GM23338 (cell line): ENCODE results near the gene SP140L.

Experiments used
- EZH2 ChIP-seq: fragments of 200-600 bp; sonication (generic); IDR thresholded peaks from one replicate; pipeline ENCODE4 v1.8.0; 2017; ENCODE audit warnings: antibody characterized with exemption, mild to moderate bottlenecking, low read depth; ENCODE audit not compliant: unreplicated experiment
- TF ChIP-seq, protein P1 (sequence below), 2 experiments: fragments of 200-600 bp in 1 of 2; sonication (generic) in 1 of 2; conservative IDR thresholded peaks; 2 replicates each; pipeline versions ENCODE4 v1.5.1 to v1.6.1; 2016 to 2017; ENCODE audit warnings: antibody characterized with exemption in 2 of 2, low read depth in 2 of 2, mild to moderate bottlenecking in 2 of 2, moderate library complexity in 1 of 2

DNA sequence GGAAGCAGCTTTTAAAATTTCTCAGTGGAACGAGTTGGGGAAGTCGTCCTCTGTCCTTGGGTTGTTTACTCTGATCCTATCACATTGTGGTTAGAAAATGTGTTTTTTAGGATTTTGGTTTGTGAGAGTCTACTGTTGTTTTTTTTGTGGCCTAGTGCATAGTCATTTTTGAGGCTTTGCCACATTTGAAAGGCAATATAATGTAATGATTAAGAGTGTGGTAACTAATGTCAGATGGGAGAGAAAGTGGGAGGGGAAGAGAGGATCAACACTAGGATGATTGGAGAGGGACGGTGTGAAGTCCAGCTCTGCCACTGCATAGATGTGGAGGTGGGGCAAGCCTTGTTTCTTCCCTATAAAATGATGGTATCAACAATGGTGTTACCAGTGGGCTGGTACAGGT is 8.5 kb downstream of the SP140L start:
- no peak for TF ChIP-seq EZH2
- TF ChIP-seq, protein P1, sequence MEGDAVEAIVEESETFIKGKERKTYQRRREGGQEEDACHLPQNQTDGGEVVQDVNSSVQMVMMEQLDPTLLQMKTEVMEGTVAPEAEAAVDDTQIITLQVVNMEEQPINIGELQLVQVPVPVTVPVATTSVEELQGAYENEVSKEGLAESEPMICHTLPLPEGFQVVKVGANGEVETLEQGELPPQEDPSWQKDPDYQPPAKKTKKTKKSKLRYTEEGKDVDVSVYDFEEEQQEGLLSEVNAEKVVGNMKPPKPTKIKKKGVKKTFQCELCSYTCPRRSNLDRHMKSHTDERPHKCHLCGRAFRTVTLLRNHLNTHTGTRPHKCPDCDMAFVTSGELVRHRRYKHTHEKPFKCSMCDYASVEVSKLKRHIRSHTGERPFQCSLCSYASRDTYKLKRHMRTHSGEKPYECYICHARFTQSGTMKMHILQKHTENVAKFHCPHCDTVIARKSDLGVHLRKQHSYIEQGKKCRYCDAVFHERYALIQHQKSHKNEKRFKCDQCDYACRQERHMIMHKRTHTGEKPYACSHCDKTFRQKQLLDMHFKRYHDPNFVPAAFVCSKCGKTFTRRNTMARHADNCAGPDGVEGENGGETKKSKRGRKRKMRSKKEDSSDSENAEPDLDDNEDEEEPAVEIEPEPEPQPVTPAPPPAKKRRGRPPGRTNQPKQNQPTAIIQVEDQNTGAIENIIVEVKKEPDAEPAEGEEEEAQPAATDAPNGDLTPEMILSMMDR (conservative IDR thresholded peaks at IDR 0.05; ENCODE audit: low read depth in 2 of 2) = no peak
